Calu3 (cell line): Measurements from ENCODE around the gene SEMA3B. TPM values are rescaled to one million over a fixed set of nuclear protein-coding genes. Genes with fewer than 3 reads are reported as not detected.

ENCODE experiments used
- BruUV-seq: library from RNA; stranded (reverse); fragments of 400-500 nt; replicated peaks from 2 replicates; lab custom pipeline; 2021; lab: Mats Ljungman, UMichigan
- CTCF ChIA-PET: fragments of 300-600 bp; sonication (Branson Sonifier 250); formaldehyde crosslinking; loops from one replicate; lab custom pipeline; 2022; ENCODE audit warnings: antibody characterized with exemption; lab: Charles Lee
- DNase-seq: peaks from one replicate; pipeline ENCODE4 v3.0.0; 2022
- H3K27ac Mint-ChIP-seq: one replicate; pipeline ENCODE4 v1.8.0; 2022; ENCODE audit warnings: mixed read lengths; ENCODE audit not compliant: unreplicated experiment
- H3K27me3 Mint-ChIP-seq: one replicate; pipeline ENCODE4 v1.8.0; 2022; ENCODE audit warnings: mixed read lengths; ENCODE audit not compliant: unreplicated experiment
- H3K36me3 Mint-ChIP-seq: one replicate; pipeline ENCODE4 v1.8.0; 2022; ENCODE audit warnings: mild to moderate bottlenecking, moderate library complexity, mixed read lengths; ENCODE audit not compliant: insufficient read depth, unreplicated experiment
- H3K4me1 Mint-ChIP-seq: one replicate; pipeline ENCODE4 v1.8.0; 2022; ENCODE audit warnings: mild to moderate bottlenecking, low read depth, mixed read lengths; ENCODE audit not compliant: unreplicated experiment
- H3K4me3 Mint-ChIP-seq: one replicate; pipeline ENCODE4 v1.8.0; 2022; ENCODE audit warnings: mild to moderate bottlenecking, low read depth, moderate library complexity, mixed read lengths; ENCODE audit not compliant: unreplicated experiment
- H3K9me3 Mint-ChIP-seq: one replicate; pipeline ENCODE4 v1.8.0; 2022; ENCODE audit warnings: low read depth, mixed read lengths; ENCODE audit not compliant: unreplicated experiment
- CTCF ChIP-seq: fragments of 200-600 bp; IDR thresholded peaks from one replicate; pipeline ENCODE4 v1.8.0; 2022; ENCODE audit warnings: antibody characterized with exemption; ENCODE audit not compliant: unreplicated experiment
- intact Hi-C: fragments of 100-400 bp; cut with micrococcal nuclease; formaldehyde crosslinking; loops from one replicate; pipeline ENCODE4 v1.10.0; 2022; ENCODE audit not compliant: unreplicated experiment
- total RNA-seq: library from RNA; stranded (reverse); gene quantifications from 2 replicates; pipeline ENCODE4 v1.2.3, GENCODE V29; 2022

SEMA3B gene
- total RNA-seq, 1 experiment from 2014 or later, result 20.3 TPM

- TF ChIP-seq CTCF, result no peak
- no peak overlapping the region for H3K4me3 Mint-ChIP-seq
- BruUV-seq, result no TSS peak
- H3K4me1 Mint-ChIP-seq, result peaks cover 4% of the 10 kb centered on the region
- no peak for DNase-seq
- CTCF ChIA-PET, result no interaction called here
- H3K27me3 Mint-ChIP-seq, result no peaks in the 10 kb centered on the region
- H3K27ac Mint-ChIP-seq, result no peak overlapping the region
- no peaks in the 10 kb centered on the region for H3K9me3 Mint-ChIP-seq
- H3K36me3 Mint-ChIP-seq, result peaks cover 55% of the 10 kb centered on the region
- intact Hi-C loops, result no loop called here
Measured at GRCh38 chr3:50255251-50255615, 13.7 kb upstream of the SEMA3B start.

GRCh38 chr3:50256978-50257890 lies 11.7 kb upstream of the SEMA3B start:
- H3K4me1 Mint-ChIP-seq, result no peaks in the 10 kb centered on the region
- H3K36me3 Mint-ChIP-seq, result peaks cover 57% of the 10 kb centered on the region
- H3K27me3 Mint-ChIP-seq, result no peaks in the 10 kb centered on the region
- peak; percentile 72 for TF ChIP-seq CTCF
- CTCF ChIA-PET, result interaction anchor here (0.8 kb wide), 1 partner anchor 31 kb away, joined by 3 read pairs; no protein-coding TSS in a partner anchor
- no TSS peak for BruUV-seq
- DNase-seq, result peak; percentile 78
- intact Hi-C loops, result no loop called here
- H3K4me3 Mint-ChIP-seq, result no peak overlapping the region
- no peaks in the 10 kb centered on the region for H3K9me3 Mint-ChIP-seq
- no peak overlapping the region for H3K27ac Mint-ChIP-seq

- H3K4me1 Mint-ChIP-seq, result no peaks in the 10 kb centered on the region
- BruUV-seq, result no TSS peak
- DNase-seq, result no peak
- H3K9me3 Mint-ChIP-seq, result no peaks in the 10 kb centered on the region
- no peak overlapping the region for H3K4me3 Mint-ChIP-seq
- TF ChIP-seq CTCF, result no peak
- H3K36me3 Mint-ChIP-seq, result peaks cover 57% of the 10 kb centered on the region
- intact Hi-C loops, result no loop called here
- H3K27me3 Mint-ChIP-seq, result no peaks in the 10 kb centered on the region
- CTCF ChIA-PET, result interaction anchor here (1.0 to 1.1 kb wide), 3 partner anchors 12 to 32 kb away, joined by 3 to 6 read pairs (median 5); no protein-coding TSS in a partner anchor
- no peak overlapping the region for H3K27ac Mint-ChIP-seq
Measured at GRCh38 chr3:50258029-50258680, 10.8 kb upstream of the SEMA3B start.

- no TSS peak for BruUV-seq
- intact Hi-C loops, result no loop called here
- peaks cover 50% of the 10 kb centered on the region for H3K36me3 Mint-ChIP-seq
- peak overlapping the region; percentile 41 for H3K27ac Mint-ChIP-seq
- no peaks in the 10 kb centered on the region for H3K27me3 Mint-ChIP-seq
- peaks cover 4% of the 10 kb centered on the region for H3K4me1 Mint-ChIP-seq
- H3K4me3 Mint-ChIP-seq, result no peak overlapping the region
- DNase-seq, result no peak
- TF ChIP-seq CTCF, result no peak
- no peaks in the 10 kb centered on the region for H3K9me3 Mint-ChIP-seq
- CTCF ChIA-PET, result interaction anchor here (1.0 to 1.1 kb wide), 3 partner anchors 11 to 33 kb away, joined by 3 to 6 read pairs (median 5); no protein-coding TSS in a partner anchor
Measured at GRCh38 chr3:50258979-50259378, 10.0 kb upstream of the SEMA3B start.
